Sigmoid colon (tissue), 4 donors: ENCODE data around the gene MYO5A.
"Not testable (repeated sequence)": the region's sequence is repeated elsewhere in the genome, so short reads cannot be mapped to it uniquely, and the experiment has no call there.

Experiments
- CTCF ChIP-seq, 4 experiments: fragments of 450-650 bp in 3 of 4; fragments of 200-600 bp in 1 of 4; IDR thresholded peaks; one replicate each; pipeline ENCODE4 v1.5.1; 2016 to 2019; ENCODE audit warnings: antibody characterized with exemption in 4 of 4, mild to moderate bottlenecking in 3 of 4, moderate library complexity in 2 of 4
- EP300 ChIP-seq, 4 donors: sonication (generic); formaldehyde crosslinking; IDR thresholded peaks; one replicate each; pipeline ENCODE4 v1.6.1; 2017; ENCODE audit warnings: antibody characterized with exemption in 4 of 4
- POLR2A ChIP-seq, 2 donors: fragments of 450-650 bp; IDR thresholded peaks; one replicate each; pipeline ENCODE4 v1.6.1; 2016; ENCODE audit warnings: antibody characterized with exemption in 2 of 2, mild to moderate bottlenecking in 2 of 2, moderate library complexity in 2 of 2
- POLR2AphosphoS5 ChIP-seq, 4 donors: sonication (generic); formaldehyde crosslinking; IDR thresholded peaks; one replicate each; pipeline ENCODE4 v1.6.1; 2017; ENCODE audit warnings: antibody characterized with exemption in 4 of 4

- TF ChIP-seq CTCF, POLR2A, POLR2AphosphoS5, EP300 (IDR thresholded peaks at IDR 0.05): not testable (repeated sequence)
These were observed 112.1 kb downstream of the MYO5A start for GRCh38 chr15:52416566-52416965.
